Posterior vena cava (tissue), 2 donors: Measurements from ENCODE around the gene LMBRD2. TPM values are rescaled to one million over a fixed set of nuclear protein-coding genes. Genes with fewer than 3 reads are reported as not detected.
A peak's percentile ranks its signal among the peaks of the same experiment; 100 is the strongest.
"Not testable (repeated sequence)": the region's sequence is repeated elsewhere in the genome, so short reads cannot be mapped to it uniquely, and the experiment has no call there.

Experiments
- DNase-seq: peaks from one replicate; pipeline ENCODE4 v3.0.0-alpha.2; 2020; ENCODE audit warnings: low spot score
- intact Hi-C, 2 donors: fragments of 100-400 bp; cut with DNase I; formaldehyde crosslinking; loops; one replicate each; pipeline versions ENCODE4 v1.14.1 to v1.14.2; 2022 to 2023
- total RNA-seq, 2 donors: library from RNA; stranded (reverse); fragmentation: NEBNext Ultra II Directional; extraction: Animal tissue kit (Norgen Biotek cat#: 25700); gene quantifications; one replicate each; pipeline ENCODE4 v1.2.1, GENCODE V29; 2021
- donor health status: DM: yes; HTN: yes; CAD: no.
- donor health status: DM: yes; HTN: yes; CAD: no.

LMBRD2 gene
- total RNA-seq, 2 donors from 2014 or later = 12.3 to 14.9 TPM

DNA sequence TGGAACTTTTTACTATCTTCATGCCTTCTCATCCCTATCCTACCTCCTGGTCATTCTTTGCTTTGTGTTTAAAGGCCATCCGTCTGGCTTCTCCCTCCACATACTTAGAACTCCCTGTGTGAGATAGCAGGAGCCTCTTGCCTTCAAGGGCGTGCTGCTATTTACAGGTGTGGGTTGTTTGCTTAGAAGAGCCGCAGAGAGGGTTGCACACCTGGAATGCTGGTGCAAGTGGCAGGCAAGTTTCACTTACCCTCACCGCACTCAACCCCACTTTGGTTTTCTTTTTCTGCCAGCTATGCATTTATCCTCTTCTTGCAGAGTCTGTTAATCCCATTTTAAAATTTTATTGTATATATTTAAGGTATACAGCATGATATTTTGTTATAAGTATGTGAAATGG is 12.8 kb upstream of the LMBRD2 start:
- DNase-seq = no peak
- intact Hi-C loops = no loop called here

DNA sequence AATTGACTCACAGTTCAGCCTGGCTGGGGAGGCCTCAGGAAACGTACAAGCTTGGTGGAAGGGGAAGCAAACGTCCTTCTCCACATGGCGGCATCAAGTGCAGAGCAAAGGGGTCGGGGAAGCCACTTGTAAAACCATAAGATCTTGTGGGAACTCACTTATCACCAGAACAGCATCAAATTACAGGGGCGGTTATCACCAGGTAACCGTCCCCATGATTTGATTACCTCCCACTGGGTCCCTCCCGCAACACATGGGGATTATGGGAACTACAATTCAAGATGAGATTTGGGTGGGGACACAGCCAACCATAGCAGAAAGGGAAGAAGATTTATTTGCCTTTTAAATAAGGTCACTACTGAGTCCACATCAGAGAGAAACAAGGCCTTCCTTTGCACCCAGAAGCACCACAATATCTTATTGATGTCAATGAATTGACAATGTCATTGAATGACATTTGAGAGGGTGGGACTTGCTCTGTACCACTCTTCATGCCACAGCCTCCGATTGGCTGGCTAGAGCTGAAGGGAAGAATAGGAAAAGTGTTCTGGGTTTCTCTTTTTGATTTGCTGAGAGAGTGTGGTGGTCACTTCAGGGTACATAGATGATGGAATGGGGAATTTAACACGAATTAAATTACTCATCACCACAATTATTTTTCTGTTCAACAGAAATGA is 11.3 kb upstream of the LMBRD2 start:
- DNase-seq = no peak
- intact Hi-C loops = no loop called here

DNA sequence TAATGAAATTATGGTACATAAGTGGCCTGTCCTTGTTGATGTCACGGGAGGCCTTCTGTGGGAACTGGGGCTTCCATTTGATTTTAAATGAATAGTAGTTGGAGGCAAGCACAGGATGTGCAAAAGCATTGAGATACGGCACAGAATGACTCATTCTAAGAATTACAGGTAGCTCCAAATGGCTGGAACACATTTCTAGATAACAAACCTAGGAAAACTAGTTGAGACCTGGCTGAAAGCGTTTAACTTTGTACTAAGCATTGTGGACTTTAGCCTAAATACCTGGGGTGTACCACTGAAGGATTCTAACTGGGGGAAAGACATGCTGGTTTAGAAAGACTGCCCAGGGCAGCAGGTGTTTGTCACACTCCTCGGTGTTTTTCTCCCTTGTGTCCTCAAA is 9.7 kb upstream of the LMBRD2 start:
- DNase-seq = no peak

DNA sequence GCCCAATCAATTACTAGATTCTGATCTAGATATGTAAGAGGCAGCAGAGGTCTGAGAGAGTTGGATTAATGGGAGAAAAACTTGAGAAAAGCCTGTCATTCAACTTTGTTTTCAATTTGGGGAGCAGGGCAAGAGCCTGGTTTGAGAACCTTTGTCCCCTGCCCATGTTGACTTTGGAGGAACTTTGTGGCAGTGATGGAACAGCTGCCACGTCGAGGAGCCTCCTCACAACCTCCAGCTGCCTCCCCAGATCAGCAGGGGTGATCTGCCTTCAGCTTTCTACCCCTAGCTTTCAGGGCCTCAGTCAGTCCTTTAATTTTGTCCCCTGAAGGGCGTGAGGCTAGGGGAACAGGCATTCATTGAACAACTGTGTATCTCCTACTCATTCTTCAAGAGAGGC is 8.9 kb upstream of the LMBRD2 start:
- DNase-seq = no peak
- intact Hi-C loops = no loop called here

More for the DNA sequence above, 9.7 kb upstream of the LMBRD2 start:
- intact Hi-C loops = no loop called here

DNA sequence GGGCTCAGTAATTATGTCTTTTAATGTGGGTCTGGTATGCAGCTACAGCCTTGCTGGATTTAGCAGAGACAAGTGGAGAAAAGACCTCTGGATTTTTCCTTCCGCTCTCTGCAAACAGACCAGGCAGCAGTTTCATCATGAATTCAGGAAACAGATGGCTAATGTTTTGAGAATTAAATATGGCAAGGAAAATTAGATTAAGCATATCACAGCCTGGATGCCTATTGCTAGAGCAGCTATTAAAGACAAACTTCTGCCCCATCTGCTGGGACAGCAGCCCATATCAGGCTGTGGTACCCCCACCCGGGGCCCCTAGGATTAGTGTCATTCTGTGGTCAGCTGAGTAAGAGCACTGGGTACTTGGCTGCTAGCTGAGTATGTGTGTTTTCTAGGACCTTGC is 6.5 kb upstream of the LMBRD2 start:
- intact Hi-C loops = no loop called here
- no peak for DNase-seq

DNA sequence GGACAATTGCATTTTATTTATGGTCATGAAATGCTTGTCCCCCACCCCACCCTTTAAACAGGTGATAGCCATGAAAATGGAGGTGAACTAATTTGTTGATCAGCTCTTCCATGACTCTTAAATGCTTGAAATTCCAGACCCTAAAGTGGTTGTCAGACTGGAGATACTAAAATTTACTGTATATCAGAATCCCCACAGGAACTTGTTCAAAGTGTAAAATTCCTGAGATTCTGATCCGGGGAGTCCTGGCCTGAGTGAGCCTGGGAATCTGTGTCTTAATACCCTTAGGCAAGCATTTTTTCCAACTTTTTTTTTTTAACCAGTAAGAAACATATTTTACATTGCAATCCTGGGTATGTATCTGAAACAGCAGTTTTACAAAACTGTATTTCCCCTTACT is 4.9 kb upstream of the LMBRD2 start:
- intact Hi-C loops = no loop called here
- no peak for DNase-seq

DNA sequence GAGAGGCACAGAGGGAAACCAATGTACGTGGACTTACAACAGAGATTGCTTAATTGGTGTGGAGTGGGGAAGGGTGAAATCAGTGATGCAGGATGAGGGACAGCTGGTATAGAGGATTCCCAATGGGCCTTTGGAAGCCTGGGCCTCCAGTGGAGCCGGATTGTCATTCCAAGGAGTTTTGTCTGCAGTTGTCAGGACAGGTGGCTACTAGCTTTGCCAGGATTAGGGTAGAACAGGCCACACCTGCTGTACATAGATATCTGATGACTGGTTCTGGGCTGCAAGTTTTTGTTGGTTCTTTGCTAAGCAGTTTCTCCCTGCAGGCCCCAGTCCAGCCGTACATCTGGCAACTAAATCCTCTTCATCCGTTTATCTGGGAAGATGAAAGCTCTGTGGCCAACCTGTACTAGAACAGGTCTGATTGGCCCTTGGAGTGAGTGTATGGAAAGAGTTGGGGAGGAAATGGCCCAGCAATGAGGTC is 4.5 kb upstream of the LMBRD2 start:
- no peak for DNase-seq
- intact Hi-C loops = no loop called here

DNA sequence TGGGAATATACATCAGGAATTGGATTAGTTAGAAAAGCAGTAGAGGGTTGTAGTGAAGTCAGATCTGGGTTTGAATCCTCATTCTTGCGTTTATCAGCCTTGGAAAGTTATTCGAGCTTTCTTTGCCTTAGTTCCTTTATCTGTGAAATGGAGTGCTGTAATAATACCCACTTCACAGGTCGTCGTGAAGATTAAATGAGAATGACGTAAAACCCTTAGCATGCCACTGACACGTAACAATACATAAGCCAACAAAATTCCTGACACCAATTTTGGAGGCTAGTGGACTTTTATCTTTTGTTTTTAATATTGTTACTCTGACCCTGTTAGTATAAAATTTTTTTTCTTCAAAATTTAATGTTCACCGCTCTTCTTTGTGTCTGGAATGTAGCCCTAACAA is 3.6 kb upstream of the LMBRD2 start:
- intact Hi-C loops = no loop called here
- DNase-seq = no peak

DNA sequence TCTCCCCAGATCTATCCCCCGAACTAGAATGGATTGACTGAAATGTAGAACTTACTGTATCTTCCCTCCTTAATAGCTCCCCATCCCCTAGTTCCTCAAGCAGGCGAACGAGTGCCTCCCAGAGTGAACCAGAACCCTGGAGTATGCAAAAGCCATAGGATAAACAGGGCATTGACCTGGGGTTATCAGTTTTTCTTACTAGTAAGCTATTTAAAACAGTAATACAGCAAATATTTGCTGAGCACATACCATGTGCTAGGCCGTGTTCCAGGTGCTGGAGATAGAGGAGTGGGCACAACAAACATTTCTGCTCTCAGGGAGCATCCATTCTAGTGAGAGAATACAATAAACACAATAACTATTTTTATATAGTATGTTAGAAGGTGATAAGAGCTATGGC is 2.0 kb upstream of the LMBRD2 start:
- no peak for DNase-seq
- intact Hi-C loops = no loop called here

DNA sequence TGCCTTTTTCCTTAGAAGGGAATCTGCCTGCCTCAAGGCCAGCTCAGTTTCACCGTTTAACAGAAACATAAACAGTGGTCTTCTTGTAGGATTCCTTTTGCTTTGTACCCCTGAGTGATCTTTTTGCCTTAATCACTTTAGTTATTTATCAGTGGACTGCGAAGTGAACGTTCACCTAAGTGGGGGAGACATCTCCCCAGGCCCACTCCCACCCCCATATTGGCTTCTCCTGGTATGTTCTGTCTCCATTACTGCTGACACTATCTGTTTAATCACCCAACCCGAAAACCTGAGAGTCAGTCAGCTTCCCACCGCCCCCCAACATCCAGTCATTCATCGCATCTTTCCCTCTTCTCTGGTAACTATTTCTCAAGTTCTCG is 1.6 kb upstream of the LMBRD2 start:
- no peak for DNase-seq
- intact Hi-C loops = no loop called here

DNA sequence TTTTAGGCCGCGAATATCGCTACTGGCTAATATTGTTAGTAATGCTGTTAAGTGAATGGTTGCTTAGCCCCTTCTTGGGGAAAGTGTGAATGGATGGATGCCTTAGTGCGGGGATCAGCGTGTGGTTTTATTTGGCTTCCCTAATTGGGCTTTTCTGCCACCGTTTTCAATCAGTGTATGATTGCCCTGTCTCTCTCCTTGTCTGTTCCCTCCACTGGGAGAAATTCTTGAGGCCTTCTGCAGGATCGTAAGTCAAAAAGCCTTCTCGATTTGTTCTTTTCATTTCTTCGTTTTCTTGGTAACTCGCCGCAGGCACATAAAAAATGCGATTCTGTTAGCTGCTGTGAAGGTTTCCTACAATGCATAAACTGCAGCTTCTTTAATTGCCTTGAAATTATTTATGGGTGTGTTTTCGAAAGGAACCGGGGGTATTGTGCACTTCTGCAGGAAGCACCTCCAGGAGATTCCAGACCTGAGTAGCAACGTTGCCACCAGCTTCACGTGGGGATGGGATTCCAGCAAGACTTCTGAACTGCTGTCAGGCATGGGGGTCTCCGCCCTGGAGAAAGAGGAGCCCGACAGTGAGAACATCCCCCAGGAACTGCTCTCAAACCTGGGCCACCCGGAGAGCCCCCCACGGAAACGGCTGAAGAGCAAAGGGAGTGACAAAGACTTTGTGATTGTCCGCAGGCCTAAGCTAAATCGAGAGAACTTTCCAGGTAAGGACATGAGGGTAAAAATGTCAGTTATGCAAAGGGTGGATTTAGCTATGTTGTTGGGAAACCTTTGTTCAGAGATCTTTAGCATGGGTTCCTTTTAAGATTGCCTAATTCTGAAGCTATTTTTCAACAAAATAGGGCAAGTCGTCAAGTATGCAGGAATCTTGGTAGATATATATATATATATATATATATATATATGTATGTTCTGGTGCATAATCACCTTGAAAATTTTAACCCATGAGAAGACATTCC is 924 bp upstream of the LMBRD2 start:
- DNase-seq = no peak
- intact Hi-C loops = no loop called here

DNA sequence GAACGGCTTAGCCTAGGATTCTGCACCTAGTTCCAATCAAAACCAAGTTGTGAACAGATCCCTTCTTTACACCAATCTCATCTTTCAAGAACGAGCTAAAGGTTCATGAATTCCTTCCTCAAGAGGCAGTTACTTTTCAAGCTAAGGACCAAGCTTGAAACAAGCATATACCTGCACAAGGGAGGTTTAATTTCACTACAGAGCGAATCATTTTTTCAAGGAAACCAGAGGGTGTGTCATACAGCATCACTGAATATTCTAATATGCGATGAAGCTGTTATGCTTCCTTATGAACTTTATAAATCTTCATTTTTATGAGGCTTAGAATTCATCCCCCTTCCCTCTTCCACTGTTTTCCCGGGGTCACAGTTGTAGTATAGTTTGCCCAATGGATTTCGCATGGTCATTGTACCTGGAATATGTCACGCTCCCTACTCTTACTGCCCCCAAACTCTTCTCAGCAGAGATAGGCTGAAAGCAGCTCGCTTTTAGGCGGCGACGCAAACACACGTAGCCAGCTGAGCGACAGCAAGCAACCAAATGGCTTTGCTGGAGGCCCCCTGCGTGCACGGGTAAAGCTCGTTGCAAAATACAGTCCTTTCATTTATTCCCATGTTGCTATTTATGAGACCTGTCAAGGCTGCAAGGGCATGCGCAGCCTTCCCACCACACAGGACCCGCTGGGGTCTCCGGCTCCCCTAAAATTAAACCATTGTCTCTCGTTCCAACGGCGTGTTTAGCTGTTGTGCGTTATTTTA is 832 bp downstream of the LMBRD2 start:
- DNase-seq = peak; percentile 84
- intact Hi-C loops = no loop called here

DNA sequence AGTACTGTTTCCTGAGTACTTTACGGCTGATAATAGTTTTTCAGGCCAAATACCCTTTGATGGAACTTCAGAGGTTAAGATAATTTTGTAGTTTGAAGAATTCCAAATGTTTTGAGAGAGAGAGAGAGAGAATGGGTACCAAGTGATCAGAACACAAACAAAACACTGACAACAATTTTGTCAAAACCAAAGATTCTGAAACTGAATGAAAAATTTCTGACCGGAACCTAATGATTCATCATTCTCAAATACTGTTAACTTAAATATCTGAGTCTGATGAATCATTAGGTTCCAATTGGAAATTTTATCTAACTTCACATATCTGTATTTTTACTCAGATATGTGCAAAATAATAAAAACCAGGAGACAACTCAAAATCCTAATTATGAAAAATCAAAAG is 4.0 kb downstream of the LMBRD2 start:
- no peak for DNase-seq
- intact Hi-C loops = no loop called here

DNA sequence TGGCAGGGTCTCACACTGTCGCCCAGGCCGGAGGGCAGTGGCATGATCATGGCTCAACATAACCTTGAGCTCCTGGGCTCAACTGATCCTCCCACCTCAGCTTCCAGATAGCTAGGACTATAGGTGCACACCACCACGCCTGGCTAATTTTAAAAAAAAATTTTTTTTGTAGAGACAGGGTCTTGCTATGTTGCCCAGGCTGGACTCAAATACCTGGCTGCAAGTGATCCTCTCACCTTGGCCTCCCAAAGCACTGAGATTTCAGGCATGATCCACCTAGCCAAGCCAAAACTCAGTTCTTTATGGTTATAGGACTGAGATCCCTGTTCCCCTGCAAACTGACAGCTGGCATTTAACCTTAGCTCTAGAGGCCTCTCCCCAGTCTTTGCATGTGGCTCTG is 5.3 kb downstream of the LMBRD2 start:
- intact Hi-C loops = no loop called here
- no peak for DNase-seq

DNA sequence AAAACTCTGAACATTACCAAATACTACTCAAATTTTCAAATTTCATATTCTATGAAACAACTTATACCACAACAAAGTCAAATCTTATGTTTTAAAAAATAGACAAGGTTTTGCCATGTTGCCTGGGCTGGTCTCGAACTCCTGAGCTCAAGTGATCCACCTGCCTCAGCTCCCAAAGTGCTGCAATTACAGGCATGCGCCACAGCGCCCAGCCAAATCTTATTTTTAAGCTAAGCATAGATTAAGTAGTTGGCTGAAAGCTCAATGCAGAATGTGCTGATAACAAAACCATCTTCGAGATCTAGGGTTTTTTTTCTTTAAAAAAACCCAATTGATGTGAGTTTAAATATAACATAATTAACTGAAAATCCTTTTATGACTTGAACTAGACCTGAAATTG is 6.4 kb downstream of the LMBRD2 start:
- DNase-seq = no peak
- intact Hi-C loops = no loop called here

DNA sequence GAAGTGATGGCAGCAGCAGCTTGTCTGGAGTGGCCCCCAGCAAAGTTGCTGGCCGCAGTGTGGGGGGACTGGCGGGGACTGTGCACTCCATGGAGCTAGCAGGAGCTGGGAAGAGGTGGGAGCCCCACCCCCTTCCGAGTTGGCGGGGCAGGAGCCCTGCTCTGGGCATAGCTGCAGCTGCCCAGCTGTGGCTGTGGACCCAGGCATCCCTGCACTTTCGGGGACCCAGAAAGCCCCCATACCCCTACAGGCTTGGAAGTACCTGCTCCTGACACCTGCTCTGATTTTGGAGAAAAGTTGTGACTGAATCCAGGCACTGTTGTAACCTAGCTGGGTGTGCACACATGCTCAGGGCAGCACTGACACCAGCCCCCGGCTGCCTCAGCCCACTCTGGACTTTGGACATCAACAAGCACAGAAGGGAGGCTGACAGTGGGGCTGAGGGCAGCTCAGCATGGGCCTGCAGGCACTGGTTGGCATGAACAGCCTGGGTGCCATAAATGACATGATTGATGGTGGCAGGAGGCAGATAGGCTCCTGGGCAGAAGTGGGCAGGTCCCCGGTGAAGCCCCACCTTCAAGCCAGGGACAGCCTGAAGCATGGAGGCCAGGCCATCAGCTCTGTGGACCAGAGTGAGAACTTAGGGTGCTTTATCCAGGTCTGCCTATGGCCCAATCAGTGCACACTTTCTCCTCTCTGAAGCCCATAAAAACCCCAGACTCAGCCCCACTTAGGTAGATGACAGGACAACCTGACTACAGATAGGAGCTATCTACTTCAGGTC is 12.6 kb downstream of the LMBRD2 start:
- intact Hi-C loops = no loop called here
- no peak for DNase-seq

DNA sequence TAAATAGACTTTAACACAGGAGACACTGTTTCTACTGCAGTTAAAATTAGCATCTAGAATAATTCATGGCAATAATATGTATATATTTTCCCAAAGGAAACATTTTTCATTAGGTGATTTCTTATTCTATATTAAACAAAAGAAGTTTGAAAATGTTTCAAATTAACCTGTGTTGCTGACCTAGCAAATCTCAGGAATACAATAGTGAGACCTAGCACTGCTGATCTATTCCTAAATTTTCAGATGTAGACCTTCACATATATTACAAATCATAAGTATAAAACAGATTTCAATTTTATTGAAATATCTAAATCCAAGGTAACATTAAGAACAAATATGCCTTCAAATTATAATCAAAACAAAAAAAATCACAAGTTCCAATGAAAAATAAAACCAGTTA is 15.1 kb downstream of the LMBRD2 start:
- DNase-seq = no peak
- intact Hi-C loops = no loop called here

DNA sequence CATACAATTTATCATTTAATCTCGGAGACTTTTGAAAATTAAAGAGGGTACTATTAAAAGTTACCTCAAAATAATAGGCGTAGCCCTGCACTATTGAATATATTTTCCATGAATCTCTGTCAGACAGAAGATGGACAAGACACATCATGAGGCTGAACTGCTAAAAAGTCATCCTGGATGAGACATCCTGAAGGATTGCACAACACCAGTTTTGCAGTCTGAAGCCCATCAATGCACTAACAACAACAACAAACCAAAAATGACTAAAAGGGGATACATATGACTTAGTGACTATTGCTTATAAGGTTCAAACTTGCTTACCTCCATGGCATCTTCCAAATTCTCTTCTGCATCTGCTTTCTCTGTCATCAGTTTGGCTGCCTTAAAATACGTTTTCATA is 15.7 kb downstream of the LMBRD2 start:
- intact Hi-C loops = no loop called here
- no peak for DNase-seq

DNA sequence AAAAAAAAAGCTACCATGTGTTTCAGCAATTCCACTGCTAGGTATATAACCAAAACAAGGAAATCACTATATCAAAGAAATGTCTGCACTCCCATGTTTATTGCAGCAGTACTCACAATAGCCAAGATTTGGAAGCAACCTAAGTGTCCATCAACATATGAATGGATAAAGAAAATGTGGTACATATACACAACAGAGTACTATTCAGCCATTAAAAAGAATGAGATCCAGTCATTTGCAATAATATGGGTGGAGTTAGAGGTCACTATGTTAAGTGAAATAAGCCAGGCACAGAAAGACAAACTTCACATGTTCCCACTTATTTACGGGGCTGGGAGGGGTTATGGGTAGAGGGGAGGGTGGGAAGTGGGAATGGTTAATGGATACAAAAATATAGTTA is 18.7 kb downstream of the LMBRD2 start:
- DNase-seq, intact Hi-C loops: not testable (repeated sequence)
